ENCODE results near the gene CDS2. TPM values are rescaled to one million over a fixed set of nuclear protein-coding genes. Genes with fewer than 3 reads are reported as not detected.

CDS2 gene
- total RNA-seq, 1 experiment from 2014 or later, result 21.9 TPM

DNA sequence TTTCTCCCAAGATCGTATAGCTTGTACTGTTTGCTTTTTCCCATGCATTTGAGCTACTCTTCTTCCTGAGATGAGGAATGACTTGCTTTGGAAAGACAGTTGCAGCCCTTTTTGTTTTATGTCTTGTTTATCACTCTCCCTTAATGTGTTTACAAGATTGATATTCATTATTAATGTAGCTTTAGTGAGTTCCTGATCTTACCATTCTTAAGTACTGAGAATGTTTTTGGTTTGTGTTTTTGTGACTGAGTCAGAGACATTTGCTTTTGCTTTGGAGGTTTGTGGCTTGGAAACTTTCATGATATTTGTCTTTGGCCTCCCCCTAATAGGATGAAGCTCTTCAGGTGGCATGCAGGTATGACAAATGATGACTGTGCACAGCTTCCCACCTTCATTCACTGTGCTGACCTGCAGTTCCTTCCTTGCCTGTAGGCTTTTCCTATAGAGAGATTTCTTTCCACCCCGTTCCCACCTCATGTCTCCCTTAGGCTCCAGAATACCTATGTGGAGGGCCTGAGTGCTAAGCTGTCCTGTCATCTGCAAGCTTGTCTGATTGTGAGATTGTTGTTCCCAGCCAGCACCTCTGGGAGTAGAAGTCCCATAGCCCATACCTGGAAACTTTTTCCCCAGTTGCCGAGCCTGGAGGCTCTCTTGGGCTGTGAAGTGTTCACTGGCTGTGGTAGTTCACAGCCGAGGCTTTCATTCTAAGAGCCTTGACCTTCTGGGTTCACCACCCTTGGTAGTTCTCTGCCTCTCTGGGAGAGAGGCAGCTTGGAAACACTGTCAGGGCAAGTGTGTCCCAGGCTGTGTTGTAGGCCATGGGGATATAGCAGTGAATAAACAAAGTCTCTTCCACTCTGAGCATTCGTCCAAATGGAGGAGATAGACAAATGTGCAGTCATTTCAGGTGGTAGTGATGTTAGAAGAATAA lies 27.1 kb downstream of the CDS2 start:
- DNase-seq (ENCODE audit: low spot score), result no peak

DNA sequence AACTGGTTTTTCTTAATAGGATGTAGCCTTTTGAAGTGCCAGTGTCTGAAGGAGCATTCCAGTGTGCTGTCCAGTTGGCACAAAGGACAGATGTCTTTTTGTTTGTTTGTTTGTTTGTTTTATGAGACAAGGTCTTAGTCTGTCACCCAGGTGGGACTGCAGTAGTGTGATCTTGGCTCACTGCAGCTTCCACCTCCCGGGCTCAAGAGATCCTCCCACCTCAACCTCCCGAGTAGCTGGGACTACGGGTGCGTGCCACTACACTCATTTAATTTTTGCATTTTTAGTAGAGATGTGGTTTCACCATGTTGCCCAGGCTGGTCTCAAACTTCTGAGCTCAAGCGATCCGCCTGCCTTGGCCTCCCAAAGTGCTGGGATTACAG lies 27.7 kb downstream of the CDS2 start:
- no peak for DNase-seq (ENCODE audit: low spot score)

DNA sequence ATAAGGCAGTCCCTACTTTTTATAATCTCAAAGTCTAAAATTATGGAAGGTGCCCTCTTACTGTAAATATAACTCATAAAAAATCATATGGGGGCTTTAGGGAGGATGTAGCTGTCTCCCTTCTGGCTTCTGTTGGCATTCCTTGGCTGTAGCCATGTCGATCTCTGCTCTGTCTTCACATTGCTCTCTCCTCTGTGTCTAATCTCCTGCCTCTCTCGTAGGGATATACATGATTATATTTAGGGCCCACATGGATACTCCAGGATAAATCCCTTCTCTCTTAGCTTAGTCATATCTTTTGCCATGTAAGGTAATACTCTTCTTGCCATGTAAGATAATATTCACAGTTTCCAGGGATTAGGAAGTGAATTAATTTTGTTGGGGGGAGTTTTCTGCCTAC lies 28.6 kb downstream of the CDS2 start:
- DNase-seq (ENCODE audit: low spot score), result no peak

DNA sequence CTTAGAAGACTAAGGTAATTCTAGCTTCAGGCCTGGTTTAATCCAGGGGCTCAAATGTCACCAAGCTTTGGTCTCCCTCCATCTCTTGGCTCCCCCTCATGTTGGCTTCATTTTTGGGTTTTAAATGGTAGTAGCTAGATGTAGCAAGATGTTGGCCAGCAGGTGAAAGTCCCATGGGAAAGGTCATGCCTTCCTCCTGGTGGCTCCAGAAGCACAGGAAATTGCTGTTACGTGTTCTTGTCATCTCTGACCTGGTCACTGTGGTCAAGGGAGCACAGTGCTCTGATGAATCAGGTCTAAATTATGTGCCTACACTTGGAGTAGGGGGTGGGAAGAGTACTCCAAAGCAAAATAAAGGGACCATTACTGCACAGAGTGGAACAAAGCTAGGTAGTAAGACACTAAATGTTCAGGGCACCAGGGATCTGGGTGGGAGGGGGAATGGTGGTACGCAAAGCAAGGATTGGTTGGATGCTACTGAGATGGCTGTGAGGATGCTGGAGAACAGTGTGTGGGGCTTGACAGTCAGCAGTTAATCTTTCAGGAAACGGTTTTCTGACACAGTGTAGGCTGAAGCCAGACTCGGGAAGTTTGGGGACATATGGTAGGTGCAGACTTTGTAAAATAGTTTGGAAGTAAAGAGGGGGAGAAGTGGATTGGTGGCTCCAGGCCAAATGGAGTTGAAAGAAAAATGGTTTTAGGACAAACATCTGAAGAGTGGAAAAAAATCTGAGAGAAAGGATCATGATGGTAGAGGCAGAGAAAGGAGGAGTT lies 30.1 kb downstream of the CDS2 start:
- DNase-seq (ENCODE audit: low spot score), result peak; percentile 88

DNA sequence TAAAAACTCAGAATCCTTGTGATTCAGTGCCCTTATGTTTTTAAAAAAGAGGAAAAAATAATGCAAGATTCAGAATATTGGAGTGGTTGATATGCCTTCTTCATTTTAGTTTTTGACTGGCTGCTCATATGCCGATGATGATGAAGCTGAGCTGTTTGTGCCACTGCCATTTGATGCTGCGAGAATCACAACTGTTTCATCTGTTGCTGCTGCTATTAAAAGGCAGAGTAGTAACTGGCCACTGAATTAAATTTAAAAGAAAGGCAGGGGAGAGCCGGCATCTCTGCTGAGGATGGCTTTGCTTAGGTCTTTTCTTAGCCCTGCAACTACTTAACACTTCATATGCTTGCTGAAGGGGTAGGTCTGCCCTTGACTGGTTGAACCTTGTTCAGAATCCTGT lies 33.1 kb downstream of the CDS2 start:
- no peak for DNase-seq (ENCODE audit: low spot score)

DNA sequence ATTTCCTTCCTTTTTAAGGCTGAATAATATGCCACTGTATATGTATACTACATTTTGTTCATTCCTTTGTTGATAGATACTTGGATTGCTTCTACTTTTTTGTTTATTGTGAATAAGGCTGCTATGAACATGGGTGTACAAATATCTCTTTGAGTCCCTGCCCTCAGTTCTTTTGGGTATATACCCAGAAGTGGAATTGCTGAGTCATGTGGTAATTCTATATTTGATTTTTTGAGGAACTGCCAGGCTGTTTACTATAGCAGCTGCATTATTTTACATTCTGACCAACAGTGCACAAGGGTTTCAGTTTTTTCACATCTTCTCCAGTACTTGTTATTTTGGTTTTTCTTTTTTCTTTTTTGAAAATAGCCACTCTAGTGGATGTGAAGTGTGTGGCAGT lies 34.1 kb downstream of the CDS2 start:
- DNase-seq (ENCODE audit: low spot score), result no peak

DNA sequence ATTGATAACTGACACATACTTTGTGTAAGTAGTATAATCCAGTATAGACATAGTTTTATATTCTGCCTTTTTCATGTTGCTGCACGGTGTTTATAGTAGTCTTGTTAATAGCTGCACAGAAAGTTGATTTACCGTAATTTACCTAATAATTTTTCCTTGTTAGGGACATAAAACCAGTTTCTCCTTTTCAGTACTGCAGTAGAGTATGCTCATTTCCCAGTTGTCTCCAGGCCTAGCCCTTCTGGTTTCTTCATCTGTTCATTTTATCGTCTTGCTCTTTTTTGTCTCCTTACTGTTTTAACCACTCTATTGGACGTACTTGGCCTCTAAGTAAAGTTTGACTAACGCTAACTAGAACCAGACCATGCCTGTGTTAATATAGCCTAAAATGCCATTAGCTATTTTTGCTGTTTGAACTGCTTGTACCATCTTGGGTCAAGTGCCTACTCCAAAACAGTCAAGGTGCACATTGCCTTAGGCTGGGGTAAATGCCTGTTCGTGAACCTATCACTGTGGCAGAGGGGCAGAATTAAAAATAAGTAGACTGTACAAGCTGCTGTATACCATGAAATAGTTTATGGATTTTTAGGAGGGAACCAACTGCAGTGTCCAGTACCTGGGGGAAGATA lies 34.8 kb downstream of the CDS2 start:
- no peak for DNase-seq (ENCODE audit: low spot score)

DNA sequence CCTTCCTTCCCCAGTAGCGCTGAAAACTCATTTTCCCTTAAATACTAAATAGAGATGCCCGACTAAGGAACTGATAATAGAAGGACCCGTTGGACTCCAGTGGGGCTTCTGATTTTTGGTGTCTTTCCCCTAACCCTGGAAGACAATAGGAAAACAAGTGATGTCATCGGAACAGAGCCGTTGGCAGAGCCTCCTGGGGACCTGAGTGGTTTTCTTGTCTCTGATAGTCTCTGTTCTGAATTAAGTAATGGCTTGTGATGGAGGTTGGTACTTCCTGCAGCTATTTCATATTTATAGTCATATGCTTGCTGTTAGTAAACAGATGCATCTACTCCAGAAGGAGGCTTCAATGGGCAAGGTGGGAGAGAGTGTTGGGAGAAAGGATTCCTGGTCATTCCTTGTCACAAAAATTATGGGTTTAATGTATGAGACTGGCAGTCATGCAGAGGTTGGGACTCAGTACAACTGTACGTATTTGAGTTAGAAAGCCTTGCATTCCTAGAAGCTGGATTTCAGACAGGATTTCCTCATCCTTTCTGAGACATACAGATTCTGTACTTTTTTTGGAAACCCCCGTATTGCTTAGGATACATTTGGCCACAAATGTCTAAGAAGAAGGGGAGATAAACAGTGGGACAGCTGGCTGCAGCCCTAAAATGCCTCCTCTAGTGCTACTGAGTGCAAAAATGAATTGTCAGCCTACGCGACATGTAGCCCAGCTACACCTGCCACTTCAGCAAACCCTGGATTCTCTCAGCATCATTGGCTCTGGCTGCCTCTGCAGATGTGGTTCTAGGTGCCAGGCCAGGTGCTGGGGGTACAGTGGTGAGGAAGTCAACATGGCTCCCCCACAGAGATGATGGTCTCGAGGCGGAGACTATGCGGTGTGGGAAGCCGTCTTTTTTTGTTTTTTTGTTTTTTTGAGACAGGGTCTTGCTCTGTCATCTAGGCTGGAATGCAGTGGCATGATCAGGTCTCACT lies 38.1 kb downstream of the CDS2 start:
- DNase-seq (ENCODE audit: low spot score), result no peak

DNA sequence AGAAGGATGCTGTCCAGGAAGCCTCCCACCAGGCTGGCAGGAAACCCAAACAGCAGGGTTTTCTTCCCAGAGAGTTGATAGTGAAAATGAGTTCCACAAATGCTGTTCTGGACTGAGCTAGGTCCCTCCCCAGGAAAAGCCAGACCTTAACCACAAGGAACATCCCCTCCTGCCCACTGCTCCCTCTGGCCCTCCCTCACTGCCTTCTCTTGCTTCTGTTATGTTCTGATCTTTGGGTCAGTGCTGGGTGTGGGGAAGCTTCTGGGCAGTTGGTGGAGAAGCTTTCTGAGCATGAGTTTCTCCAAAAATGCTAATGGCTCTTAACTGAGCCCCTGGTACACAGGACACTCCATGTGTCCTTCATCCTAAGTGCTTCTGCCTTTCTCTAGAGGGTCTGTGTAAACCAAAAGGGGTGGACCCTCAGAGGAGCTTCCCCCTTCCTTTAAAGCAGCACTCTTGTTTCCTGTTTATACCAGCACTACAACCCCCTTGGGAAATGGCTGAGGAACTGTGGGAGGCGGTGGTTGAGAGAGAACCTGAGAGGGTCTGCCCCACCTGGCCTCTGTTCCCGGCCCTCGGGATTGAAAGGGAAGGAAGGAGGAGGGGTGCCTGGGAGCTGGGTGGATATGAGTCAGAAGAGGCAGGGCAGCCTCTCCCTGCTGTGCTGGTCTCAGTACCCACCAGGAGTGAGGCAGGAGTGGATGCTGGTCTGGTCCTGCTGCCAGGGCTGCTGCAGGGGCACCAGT lies 42.0 kb downstream of the CDS2 start:
- peak; percentile 70 for DNase-seq (ENCODE audit: low spot score)

DNA sequence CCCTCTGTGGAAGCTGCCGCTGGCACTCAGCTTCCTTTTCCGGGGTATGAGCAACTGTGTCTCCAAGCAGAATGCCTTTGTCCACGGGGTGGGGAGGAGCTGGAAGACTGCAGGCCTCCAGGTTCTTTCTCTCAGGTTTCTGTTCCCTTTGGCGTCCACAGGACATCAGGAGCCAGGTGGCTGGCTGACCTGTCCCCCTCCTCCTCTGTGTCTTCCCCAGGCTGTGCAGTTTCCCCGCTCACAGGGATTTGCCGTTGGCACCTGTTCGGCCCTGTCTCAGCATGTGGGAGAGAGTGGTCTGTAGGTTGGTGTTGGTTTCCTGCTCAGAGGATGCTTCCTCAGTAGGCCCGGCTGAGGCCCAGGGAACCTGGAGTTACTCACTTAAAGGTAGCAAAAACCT lies 43.5 kb downstream of the CDS2 start:
- no peak for DNase-seq (ENCODE audit: low spot score)

DNA sequence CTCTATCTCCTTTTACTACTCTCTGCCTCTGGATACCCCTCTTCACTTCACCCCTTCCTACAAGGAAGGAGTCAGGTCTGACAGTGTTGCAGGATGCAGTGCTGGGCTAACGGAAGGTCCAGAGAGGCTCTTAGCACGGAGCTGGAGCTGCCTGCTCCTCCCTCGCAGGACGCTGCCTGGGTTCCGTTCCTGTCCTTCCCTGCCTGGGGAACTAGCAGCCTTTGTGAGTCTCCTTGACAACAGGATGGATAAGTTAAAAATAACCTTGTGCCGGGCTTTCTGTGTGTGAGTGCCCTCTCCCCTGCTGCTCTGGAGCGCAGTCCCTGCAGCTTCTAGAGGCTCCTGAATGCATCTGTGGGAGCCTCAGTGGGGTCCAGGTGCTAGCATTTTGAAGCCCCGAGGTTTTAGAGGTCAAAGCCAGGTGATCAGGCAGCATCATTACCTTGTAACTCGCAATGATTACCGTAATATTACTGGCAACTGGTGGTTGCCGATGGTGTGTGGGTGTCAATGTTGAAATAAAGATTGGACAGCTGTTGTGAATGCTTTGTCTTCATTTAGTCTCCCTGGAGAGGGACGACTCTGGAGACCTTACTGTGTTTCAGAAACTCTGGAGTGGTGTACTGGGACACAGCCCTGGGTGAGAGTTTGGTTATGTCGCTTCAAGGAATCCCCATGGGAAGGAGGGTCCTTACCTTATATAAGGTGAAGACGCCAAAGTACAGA lies 44.4 kb downstream of the CDS2 start:
- DNase-seq (ENCODE audit: low spot score), result no peak

DNA sequence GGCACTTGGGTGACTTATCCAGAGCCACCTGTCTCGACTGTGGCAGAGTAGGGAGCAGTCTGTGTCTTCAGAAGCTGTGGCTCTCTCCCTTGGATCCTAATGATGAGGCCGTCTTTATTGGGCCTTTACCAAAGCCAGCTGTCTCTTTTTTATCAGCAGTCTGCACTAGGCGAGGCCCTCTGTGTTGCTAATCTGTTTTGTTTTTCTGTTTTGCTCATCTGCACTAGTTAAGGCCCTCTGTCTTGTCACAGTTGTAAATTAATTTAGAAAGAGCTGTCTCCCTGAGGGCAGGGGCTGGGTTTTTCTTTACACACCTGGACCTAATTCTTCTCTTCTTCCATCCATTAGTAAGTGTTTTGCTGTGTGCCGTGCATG lies 45.0 kb downstream of the CDS2 start:
- no peak for DNase-seq (ENCODE audit: low spot score)

DNA sequence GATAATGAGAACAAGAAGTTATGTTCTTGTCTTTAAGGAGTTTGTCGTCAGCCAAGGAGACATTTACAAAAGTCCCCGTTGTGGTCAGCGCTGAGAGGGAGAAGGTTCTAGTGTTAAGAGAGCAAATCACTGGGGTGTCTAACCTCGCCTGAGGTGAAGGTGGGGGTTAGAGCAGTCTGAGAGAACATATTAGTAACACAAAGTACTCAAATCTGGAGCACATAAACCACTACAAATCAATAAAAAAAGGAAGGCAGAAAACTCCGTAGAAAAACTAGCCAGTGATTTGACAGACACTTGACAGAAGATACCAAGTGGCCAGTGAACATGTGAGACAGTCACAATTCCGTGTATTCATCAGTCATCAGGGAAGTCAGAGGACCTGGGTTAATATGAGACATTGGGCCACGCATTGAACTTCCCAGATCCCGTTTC lies 45.4 kb downstream of the CDS2 start:
- no peak for DNase-seq (ENCODE audit: low spot score)

DNA sequence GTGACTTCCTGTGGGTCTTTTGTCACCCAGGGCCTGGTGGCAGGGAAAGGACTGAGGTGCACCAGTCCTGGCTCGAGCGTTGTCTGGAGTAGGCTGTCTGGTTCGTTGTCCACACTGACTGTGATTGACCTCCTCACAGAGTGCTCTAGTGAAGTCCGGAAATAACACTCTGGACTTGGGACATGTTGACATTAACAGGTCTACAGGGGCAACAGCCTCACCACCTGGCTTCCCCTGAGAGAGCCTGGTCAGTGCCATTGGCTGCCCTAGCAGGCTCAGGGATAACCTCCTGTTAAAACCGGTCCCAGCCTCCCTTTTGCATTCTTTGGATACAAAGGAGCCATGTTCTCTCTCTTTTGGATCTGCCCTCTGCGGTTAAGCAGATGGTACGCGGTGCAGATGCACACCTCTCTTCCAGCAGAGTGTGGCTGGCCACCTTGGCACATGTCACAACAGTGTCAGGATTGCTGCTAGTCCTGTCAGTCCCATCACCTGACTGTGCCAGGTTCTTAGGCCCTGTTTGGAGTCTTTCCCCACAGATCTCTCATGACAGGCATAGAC lies 46.2 kb downstream of the CDS2 start:
- DNase-seq (ENCODE audit: low spot score), result no peak

DNA sequence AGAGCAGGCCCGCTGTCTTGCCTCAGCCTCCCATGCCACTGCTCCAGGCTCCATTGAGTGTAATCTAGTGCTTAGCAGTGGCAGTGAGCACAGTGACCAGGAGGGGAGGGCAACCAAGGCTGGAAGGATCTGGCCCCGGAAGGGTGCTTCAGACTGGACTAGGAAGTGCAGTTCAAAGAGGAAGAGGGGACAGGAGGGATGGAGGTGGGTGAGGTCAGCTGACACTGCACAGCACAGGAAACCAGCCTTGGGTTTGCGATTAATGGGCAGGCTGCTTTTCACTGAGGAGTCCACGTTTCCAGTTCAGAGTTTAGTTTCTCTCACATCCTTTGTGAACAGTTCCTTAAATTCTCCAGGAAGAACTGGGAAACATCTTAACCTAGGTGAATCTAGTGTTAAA lies 46.9 kb downstream of the CDS2 start:
- no peak for DNase-seq (ENCODE audit: low spot score)

DNA sequence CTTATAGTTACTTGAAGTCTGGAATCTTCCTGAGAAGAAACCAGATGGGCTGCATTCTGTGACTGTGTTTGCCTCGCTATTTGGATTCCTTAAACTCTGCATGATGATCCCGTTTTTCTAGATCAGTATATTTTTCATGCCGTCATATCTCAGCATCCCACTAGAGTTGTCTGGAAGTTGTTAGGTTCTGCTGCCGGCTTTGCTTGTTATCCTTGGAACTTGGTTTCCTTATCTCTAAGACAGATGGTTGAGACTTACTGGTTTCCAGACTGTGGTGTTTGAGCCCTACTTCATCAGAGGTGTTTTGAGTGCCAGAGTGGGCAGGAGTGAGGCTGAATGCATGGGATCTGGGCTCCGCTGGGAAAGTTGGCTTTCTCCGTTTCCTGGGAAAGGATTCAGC lies 50.3 kb downstream of the CDS2 start:
- no peak for DNase-seq (ENCODE audit: low spot score)

DNA sequence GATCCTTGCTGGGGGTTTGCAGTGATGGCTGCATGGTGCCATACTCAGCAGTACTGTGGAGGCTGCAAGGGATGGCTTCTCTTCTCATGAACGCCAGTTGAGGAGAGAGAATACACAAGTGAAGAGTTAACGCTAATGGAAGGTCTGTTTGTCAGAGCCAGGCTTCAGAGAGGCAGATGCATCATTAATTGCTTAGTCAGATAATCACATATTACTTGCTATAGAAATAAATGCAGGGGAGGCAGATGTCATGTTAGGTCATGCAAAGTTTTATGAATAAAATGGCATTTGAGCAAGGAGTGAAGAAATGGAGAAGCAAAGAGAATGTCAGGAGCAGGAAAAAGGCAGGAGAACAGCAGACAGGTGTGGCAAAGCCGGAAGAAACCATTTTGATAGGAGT lies 51.2 kb downstream of the CDS2 start:
- DNase-seq (ENCODE audit: low spot score), result no peak

DNA sequence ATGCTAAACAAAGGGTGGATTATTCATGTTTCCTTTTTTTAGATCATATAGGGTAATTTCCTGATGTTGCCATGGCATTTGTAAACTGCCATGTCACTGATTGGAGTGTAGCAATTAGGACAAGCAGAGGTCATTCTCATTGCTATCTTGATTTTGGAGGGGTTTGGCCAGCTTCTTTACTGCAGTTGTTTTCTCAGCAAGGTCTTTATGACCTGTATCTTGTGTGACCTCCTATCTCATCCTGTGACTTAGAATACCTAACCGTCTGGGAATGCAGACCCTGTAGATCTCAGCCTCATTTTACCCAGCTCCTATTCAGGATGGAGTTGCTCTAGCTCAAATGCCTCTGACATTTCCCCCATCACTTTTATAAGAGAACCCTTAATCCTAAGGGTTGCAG lies 53.6 kb downstream of the CDS2 start:
- DNase-seq (ENCODE audit: low spot score), result no peak

DNA sequence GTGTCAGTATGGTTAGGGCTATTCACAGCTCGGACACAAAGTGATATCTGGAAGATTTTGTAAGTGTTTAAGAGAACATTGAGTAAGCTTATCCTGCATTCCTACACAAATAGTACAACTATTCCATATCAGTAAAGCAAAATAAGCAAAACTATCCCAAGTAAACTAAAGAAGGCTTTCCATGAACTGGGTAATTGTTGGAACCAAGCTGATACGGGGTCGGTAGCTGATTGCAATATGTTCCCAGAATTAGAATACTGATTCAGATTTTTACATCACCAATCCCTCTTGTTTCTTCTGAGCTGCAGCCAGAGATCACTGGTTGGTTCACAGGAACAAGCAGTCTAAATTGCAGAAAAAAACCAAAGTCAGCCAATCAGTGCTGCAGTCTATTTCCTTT lies 54.1 kb downstream of the CDS2 start:
- DNase-seq (ENCODE audit: low spot score), result no peak

DNA sequence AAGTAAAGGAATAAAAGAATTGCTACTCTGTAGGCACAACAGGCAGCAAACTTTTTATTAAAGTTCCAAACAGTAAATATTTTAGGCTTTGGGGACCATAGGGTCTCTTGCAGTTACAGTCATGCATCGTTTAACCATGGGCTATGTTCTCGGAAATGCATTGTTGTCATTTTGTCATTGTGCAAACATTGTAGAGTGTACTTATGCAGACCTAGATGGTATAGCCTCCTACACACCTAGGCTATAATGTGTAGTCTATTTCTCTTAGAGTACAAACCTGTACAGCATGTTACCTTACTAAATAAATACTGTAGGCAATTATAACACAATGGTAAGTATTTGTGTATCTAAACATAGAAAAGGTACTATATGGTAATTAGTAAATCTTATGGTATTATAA lies 54.7 kb downstream of the CDS2 start:
- no peak for DNase-seq (ENCODE audit: low spot score)
